Stomach (tissue), 4 donors: ENCODE results near the gene RAI14.

Source experiments
- POLR2AphosphoS5 ChIP-seq, 3 donors: sonication (generic); formaldehyde crosslinking; IDR thresholded peaks; one replicate each; pipeline ENCODE4 v1.6.1; 2016; ENCODE audit warnings: antibody characterized with exemption in 3 of 3
- TF ChIP-seq, protein P1 (sequence below), 7 experiments: fragments of 450-650 bp in 4 of 7; fragments of 200-600 bp in 3 of 7; sonication (generic) in 3 of 7; IDR thresholded peaks; one replicate each; pipeline ENCODE4 v1.5.1; 2016 to 2019; ENCODE audit warnings: antibody characterized with exemption in 7 of 7, control low read depth in 2 of 7, mild to moderate bottlenecking in 1 of 7

- TF ChIP-seq, protein P1, sequence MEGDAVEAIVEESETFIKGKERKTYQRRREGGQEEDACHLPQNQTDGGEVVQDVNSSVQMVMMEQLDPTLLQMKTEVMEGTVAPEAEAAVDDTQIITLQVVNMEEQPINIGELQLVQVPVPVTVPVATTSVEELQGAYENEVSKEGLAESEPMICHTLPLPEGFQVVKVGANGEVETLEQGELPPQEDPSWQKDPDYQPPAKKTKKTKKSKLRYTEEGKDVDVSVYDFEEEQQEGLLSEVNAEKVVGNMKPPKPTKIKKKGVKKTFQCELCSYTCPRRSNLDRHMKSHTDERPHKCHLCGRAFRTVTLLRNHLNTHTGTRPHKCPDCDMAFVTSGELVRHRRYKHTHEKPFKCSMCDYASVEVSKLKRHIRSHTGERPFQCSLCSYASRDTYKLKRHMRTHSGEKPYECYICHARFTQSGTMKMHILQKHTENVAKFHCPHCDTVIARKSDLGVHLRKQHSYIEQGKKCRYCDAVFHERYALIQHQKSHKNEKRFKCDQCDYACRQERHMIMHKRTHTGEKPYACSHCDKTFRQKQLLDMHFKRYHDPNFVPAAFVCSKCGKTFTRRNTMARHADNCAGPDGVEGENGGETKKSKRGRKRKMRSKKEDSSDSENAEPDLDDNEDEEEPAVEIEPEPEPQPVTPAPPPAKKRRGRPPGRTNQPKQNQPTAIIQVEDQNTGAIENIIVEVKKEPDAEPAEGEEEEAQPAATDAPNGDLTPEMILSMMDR (IDR thresholded peaks at IDR 0.05) = no peak
- no peak for TF ChIP-seq POLR2AphosphoS5 (IDR thresholded peaks at IDR 0.05)
These were observed 39.5 kb upstream of the RAI14 start for GRCh38 chr5:34616651-34617050.
